Dermis blood vessel endothelial cell (primary cell): ENCODE data around the gene SOHLH2. TPM values are rescaled to one million over a fixed set of nuclear protein-coding genes. Genes with fewer than 3 reads are reported as not detected.

Experiments
- DNase-seq: peaks from one replicate; pipeline ENCODE4 v3.0.0; 2010
- total RNA-seq: library from RNA; depleted of rRNA; stranded (reverse); fragments of >200 nt; gene quantifications from 2 replicates; pipeline ENCODE4 v1.2.3, GENCODE V29; 2014

SOHLH2 gene
- total RNA-seq, 1 donor from 2014 or later, result 0.17 TPM

GRCh38 chr13:36183901-36184300, 30.5 kb downstream of the SOHLH2 start:
- DNase-seq, result no peak

- no peak for DNase-seq
Observed at GRCh38 chr13:36175621-36176020, 38.7 kb downstream of the SOHLH2 start.

GRCh38 chr13:36174923-36175322, 39.4 kb downstream of the SOHLH2 start:
- no peak for DNase-seq

DNA sequence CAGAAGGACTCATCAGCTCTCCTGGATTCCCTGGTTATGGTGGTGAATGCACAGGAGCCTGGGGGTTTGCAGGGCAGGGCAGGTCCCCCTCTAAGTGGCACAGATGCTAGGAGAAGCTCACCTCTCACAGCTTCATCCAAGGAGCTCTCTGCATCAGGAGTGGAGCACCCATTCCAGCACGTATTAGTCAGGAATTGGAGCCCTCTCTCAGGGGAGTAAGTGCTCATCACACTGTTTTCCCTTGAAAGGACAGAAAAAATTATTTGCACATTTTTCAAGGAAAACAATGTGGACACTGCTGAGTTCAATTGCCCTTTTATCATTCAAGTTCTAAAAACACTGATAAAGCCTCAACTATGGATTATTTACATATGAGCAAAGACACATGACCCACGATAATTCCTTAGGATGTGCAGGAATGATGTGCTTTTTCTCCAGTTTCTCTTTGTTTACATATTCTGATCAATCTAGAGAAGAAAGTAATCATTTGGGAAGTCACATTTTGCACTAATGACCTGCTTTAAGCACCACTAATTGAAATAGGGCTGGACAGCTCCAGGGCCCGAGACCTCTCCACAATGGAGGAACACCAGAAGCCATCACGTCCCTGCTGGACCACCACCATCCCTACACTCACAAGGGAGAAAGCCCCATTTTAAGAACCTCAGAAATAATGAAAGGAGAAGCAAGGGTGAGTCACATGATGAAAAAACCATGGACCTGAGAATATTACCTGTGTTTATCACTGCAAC, 40.6 kb downstream of the SOHLH2 start:
- no peak for DNase-seq

GRCh38 chr13:36166046-36166445, 48.3 kb downstream of the SOHLH2 start:
- no peak for DNase-seq

- DNase-seq, result no peak
Observed at GRCh38 chr13:36163809-36164308, 50.5 kb downstream of the SOHLH2 start.

- no peak for DNase-seq
Observed at GRCh38 chr13:36163286-36163685, 51.1 kb downstream of the SOHLH2 start.

- DNase-seq, result no peak
Observed at GRCh38 chr13:36160297-36160696, 54.1 kb downstream of the SOHLH2 start.

GRCh38 chr13:36158611-36159010, 55.7 kb downstream of the SOHLH2 start:
- DNase-seq, result no peak

DNA sequence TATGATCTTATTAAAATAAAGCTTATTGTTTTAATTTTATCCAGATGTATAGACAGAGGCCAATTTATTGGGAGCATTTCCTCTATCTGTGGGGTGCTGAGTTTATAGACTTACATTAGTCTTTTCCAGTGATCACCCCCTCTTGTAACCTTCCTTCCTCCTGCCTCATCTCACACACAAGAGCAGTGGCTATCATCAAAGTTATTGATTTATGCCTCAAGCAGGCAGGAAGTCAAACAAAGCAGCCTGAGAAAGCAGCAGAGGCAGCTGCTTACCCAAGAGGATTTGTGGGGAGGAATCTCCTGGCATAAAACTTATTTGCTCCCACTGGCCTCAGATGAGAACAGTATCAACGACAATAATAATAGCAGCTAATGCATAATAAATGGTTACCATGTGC, 56.9 kb downstream of the SOHLH2 start:
- no peak for DNase-seq

- no peak for DNase-seq
Observed at GRCh38 chr13:36154567-36155291, 59.6 kb downstream of the SOHLH2 start.

- no peak for DNase-seq
Observed at GRCh38 chr13:36151591-36151990, 62.8 kb downstream of the SOHLH2 start.

- DNase-seq, result no peak
Observed at GRCh38 chr13:36148446-36148845, 65.9 kb downstream of the SOHLH2 start.

GRCh38 chr13:36147330-36147729, 67.0 kb downstream of the SOHLH2 start:
- no peak for DNase-seq

DNA sequence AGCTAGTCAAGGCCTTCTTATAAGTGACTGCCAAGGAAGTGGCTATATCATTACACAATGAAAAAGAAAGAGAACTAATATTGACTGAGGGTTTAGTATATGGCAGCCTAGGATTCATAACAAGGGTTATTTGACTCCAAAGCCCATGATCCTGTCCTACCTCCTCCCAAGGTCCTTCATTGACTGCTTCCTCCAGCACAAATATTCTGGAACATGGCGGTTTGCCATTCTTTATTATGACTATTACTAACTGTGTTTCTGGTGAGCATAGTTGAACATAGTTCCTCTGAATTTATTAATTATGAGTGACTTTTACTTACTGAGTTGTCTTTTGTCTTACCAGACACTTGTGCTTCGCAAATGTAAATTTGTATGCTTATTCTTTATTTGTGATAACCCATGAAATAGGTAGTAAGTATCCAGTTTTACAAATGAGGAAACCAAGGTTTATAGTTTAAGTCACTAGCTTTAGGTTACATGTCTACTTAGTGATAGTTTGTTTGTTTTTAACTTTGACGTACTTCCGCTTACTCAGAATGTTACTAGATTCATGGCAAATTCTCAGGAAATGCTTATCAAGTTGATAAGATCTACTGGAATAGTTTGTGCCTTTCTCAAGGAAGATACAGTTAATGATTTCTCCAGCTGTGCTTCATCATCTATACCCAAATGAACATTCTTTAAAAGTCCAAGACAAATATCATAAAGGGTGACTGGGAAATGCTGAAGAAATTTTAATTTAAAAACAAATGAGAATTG, 67.7 kb downstream of the SOHLH2 start:
- no peak for DNase-seq

DNA sequence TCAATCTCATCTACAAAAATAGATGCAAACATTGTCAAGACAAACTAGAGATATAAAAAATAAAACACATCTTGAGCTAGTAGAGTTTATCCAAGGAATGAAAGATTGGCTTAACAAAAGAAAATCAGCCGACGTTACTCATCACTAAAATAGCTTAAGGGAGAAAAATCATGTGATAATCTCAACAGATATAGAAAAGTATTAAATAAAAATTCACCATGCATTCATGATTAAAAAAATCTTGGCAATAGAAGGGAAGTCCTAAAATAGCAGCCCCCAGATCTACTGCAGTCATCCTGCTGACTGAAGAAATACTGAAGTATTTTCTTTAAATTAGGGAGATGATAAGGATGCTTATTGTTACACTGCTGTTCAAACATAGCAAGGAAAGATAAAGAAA, 70.6 kb downstream of the SOHLH2 start:
- DNase-seq, result no peak

- DNase-seq, result no peak
Observed at GRCh38 chr13:36142735-36143134, 71.6 kb downstream of the SOHLH2 start.

GRCh38 chr13:36135876-36136275, 78.5 kb downstream of the SOHLH2 start:
- DNase-seq, result no peak

- DNase-seq, result no peak
Observed at GRCh38 chr13:36134632-36135031, 79.7 kb downstream of the SOHLH2 start.

GRCh38 chr13:36133950-36134626, 80.3 kb downstream of the SOHLH2 start:
- DNase-seq, result no peak

- no peak for DNase-seq
Observed at GRCh38 chr13:36132376-36132775, 82.0 kb downstream of the SOHLH2 start.

- no peak for DNase-seq
Observed at GRCh38 chr13:36131931-36132297, 82.4 kb downstream of the SOHLH2 start.
